ENCODE measurements around the gene RARRES2.

- no peak for TF ChIP-seq FOSL2 (IDR thresholded peaks at IDR 0.05; ENCODE audit: borderline replicate concordance, low read depth)
- no peak for TF ChIP-seq CTCF (IDR thresholded peaks at IDR 0.05)
- TF ChIP-seq, protein P1, sequence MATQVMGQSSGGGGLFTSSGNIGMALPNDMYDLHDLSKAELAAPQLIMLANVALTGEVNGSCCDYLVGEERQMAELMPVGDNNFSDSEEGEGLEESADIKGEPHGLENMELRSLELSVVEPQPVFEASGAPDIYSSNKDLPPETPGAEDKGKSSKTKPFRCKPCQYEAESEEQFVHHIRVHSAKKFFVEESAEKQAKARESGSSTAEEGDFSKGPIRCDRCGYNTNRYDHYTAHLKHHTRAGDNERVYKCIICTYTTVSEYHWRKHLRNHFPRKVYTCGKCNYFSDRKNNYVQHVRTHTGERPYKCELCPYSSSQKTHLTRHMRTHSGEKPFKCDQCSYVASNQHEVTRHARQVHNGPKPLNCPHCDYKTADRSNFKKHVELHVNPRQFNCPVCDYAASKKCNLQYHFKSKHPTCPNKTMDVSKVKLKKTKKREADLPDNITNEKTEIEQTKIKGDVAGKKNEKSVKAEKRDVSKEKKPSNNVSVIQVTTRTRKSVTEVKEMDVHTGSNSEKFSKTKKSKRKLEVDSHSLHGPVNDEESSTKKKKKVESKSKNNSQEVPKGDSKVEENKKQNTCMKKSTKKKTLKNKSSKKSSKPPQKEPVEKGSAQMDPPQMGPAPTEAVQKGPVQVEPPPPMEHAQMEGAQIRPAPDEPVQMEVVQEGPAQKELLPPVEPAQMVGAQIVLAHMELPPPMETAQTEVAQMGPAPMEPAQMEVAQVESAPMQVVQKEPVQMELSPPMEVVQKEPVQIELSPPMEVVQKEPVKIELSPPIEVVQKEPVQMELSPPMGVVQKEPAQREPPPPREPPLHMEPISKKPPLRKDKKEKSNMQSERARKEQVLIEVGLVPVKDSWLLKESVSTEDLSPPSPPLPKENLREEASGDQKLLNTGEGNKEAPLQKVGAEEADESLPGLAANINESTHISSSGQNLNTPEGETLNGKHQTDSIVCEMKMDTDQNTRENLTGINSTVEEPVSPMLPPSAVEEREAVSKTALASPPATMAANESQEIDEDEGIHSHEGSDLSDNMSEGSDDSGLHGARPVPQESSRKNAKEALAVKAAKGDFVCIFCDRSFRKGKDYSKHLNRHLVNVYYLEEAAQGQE (IDR thresholded peaks at IDR 0.05; ENCODE audit: low read depth, low read length), result no peak
- TF ChIP-seq NRF1 (IDR thresholded peaks at IDR 0.05; ENCODE audit: low read depth, low read length), result no peak
- TF ChIP-seq, protein P2, sequence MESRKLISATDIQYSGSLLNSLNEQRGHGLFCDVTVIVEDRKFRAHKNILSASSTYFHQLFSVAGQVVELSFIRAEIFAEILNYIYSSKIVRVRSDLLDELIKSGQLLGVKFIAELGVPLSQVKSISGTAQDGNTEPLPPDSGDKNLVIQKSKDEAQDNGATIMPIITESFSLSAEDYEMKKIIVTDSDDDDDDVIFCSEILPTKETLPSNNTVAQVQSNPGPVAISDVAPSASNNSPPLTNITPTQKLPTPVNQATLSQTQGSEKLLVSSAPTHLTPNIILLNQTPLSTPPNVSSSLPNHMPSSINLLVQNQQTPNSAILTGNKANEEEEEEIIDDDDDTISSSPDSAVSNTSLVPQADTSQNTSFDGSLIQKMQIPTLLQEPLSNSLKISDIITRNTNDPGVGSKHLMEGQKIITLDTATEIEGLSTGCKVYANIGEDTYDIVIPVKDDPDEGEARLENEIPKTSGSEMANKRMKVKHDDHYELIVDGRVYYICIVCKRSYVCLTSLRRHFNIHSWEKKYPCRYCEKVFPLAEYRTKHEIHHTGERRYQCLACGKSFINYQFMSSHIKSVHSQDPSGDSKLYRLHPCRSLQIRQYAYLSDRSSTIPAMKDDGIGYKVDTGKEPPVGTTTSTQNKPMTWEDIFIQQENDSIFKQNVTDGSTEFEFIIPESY (IDR thresholded peaks at IDR 0.05; ENCODE audit: borderline replicate concordance, low read depth), result no peak
These were observed 35.8 kb upstream of the RARRES2 start for GRCh38 chr7:150377196-150377595.

Measured in SK-N-SH (cell line).